Embryonic facial prominence (tissue), 1 donor: ENCODE results near the gene MYEF2.
A peak's percentile ranks its signal among the peaks of the same experiment; 100 is the strongest.

ENCODE experiments used
- DNase-seq: peaks from one replicate; pipeline ENCODE4 v3.0.0-alpha.2; 2016; ENCODE audit errors: extremely low spot score

Gene MYEF2

GRCh38 chr15:48177766-48178647 lies at the start of gene MYEF2:
Gene MYEF2, minus strand, starts transcription at chr15:48178295. Its CDS starts 58 bp downstream, at chr15:48178237.
- DNase-seq = peak; percentile 55

GRCh38 chr15:48225771-48226170 lies 47.7 kb upstream of the MYEF2 start:
- no peak for DNase-seq

- DNase-seq = no peak
Measured at GRCh38 chr15:48222627-48223026, 44.5 kb upstream of the MYEF2 start.

- DNase-seq = no peak
Measured at GRCh38 chr15:48221885-48222284, 43.8 kb upstream of the MYEF2 start.

GRCh38 chr15:48221261-48221660 lies 43.2 kb upstream of the MYEF2 start:
- no peak for DNase-seq

- DNase-seq = no peak
Measured at GRCh38 chr15:48205981-48206380, 27.9 kb upstream of the MYEF2 start, which contains the start of gene SLC12A1. Gene SLC12A1, plus strand, starts transcription at chr15:48206302. Its CDS starts 1,418 bp downstream, at chr15:48207720.

- no peak for DNase-seq
Measured at GRCh38 chr15:48202068-48202467, 24.0 kb upstream of the MYEF2 start.

GRCh38 chr15:48191574-48192225 lies 13.6 kb upstream of the MYEF2 start, which contains the start of gene CTXN2:
Gene CTXN2, plus strand, starts transcription at chr15:48191665. Its CDS starts 9,636 bp downstream, at chr15:48201301.
- DNase-seq = no peak

- peak; percentile 57 for DNase-seq
Measured at GRCh38 chr15:48190932-48191573, 13.0 kb upstream of the MYEF2 start.

- no peak for DNase-seq
Measured at GRCh38 chr15:48186271-48186670, 8.2 kb upstream of the MYEF2 start.

GRCh38 chr15:48185529-48185928 lies 7.4 kb upstream of the MYEF2 start:
- DNase-seq = no peak

GRCh38 chr15:48182749-48183148 lies 4.7 kb upstream of the MYEF2 start:
- no peak for DNase-seq

- DNase-seq = no peak
Measured at GRCh38 chr15:48178648-48178931, 495 bp upstream of the MYEF2 start.

GRCh38 chr15:48177383-48177765 lies 721 bp downstream of the MYEF2 start:
- peak; percentile 43 for DNase-seq

GRCh38 chr15:48176957-48177356 lies 1.1 kb downstream of the MYEF2 start:
- no peak for DNase-seq

- DNase-seq = no peak
Measured at GRCh38 chr15:48176112-48176511, 2.0 kb downstream of the MYEF2 start.

- no peak for DNase-seq
Measured at GRCh38 chr15:48175126-48175525, 3.0 kb downstream of the MYEF2 start.

GRCh38 chr15:48170981-48171380 lies 7.1 kb downstream of the MYEF2 start:
- DNase-seq = no peak

- no peak for DNase-seq
Measured at GRCh38 chr15:48168616-48169015, 9.5 kb downstream of the MYEF2 start.

- DNase-seq = no peak
Measured at GRCh38 chr15:48153526-48153925, 24.6 kb downstream of the MYEF2 start.

GRCh38 chr15:48149858-48150257 lies 28.2 kb downstream of the MYEF2 start:
- no peak for DNase-seq

- no peak for DNase-seq
Measured at GRCh38 chr15:48147358-48147757, 30.7 kb downstream of the MYEF2 start.

GRCh38 chr15:48145923-48146322 lies 32.2 kb downstream of the MYEF2 start:
- DNase-seq = no peak
